Neural crest cell (in vitro differentiated cells): Measurements from ENCODE around the gene AKR7A3. TPM values are rescaled to one million over a fixed set of nuclear protein-coding genes. Genes with fewer than 3 reads are reported as not detected.
A peak's percentile ranks its signal among the peaks of the same experiment; 100 is the strongest.

Experiments
- DNase-seq: peaks from one replicate; pipeline ENCODE4 v3.0.0; 2021; ENCODE audit warnings: low read depth, mixed read lengths, low spot score
- H3K27ac Mint-ChIP-seq: one replicate; pipeline ENCODE4 v1.8.0; 2021; ENCODE audit warnings: mild to moderate bottlenecking, mixed read lengths; ENCODE audit not compliant: unreplicated experiment
- H3K27me3 Mint-ChIP-seq: 2 replicates; pipeline ENCODE4 v1.8.0; 2021; ENCODE audit warnings: low read depth, mild to moderate bottlenecking, mixed read lengths
- H3K36me3 Mint-ChIP-seq: 2 replicates; pipeline ENCODE4 v1.8.0; 2021; ENCODE audit warnings: low read depth, mild to moderate bottlenecking, mixed read lengths
- H3K4me1 Mint-ChIP-seq: 2 replicates; pipeline ENCODE4 v1.8.0; 2021; ENCODE audit warnings: mixed read lengths
- H3K4me3 Mint-ChIP-seq: one replicate; pipeline ENCODE4 v1.8.0; 2021; ENCODE audit warnings: mild to moderate bottlenecking, mixed read lengths
- H3K9me3 Mint-ChIP-seq: 2 replicates; pipeline ENCODE4 v1.8.0; 2021; ENCODE audit warnings: mixed read lengths
- CTCF ChIP-seq: fragments of 200-600 bp; sonication (generic); conservative IDR thresholded peaks from 2 replicates; pipeline ENCODE4 v1.5.0; 2021; ENCODE audit warnings: antibody characterized with exemption, mild to moderate bottlenecking
- total RNA-seq: library from RNA; stranded (reverse); gene quantifications from 2 replicates; pipeline ENCODE4 v1.2.1, GENCODE V29; 2021

AKR7A3 gene
- total RNA-seq, 1 donor from 2014 or later: 2.1 TPM

GRCh38 chr1:19328486-19328885 lies 39.9 kb upstream of the AKR7A3 start:
- Mint-ChIP-seq H3K27me3 (no peaks in the 10 kb centered on the region), H3K36me3 (no peaks in the 10 kb centered on the region), H3K27ac (no peak overlapping the region), H3K4me3 (no peak overlapping the region), H3K4me1 (no peaks in the 10 kb centered on the region), H3K9me3 (no peaks in the 10 kb centered on the region)
- no peak for TF ChIP-seq CTCF
- no peak for DNase-seq

GRCh38 chr1:19327736-19328135 lies 39.2 kb upstream of the AKR7A3 start:
- Mint-ChIP-seq H3K9me3 (no peaks in the 10 kb centered on the region), H3K27ac (no peak overlapping the region)

GRCh38 chr1:19327301-19327700 lies 38.7 kb upstream of the AKR7A3 start:
- no peaks in the 10 kb centered on the region for H3K4me1 Mint-ChIP-seq
- TF ChIP-seq CTCF: no peak
- H3K9me3 Mint-ChIP-seq: no peaks in the 10 kb centered on the region
- H3K27ac Mint-ChIP-seq: no peak overlapping the region
- H3K36me3 Mint-ChIP-seq: peaks cover 1% of the 10 kb centered on the region
- peak overlapping the region; percentile 2 for H3K4me3 Mint-ChIP-seq
- DNase-seq: no peak
- no peaks in the 10 kb centered on the region for H3K27me3 Mint-ChIP-seq

More at GRCh38 chr1:19327736-19328135, 39.2 kb upstream of the AKR7A3 start:
- peak overlapping the region; percentile 2 for H3K4me3 Mint-ChIP-seq
- DNase-seq: no peak
- TF ChIP-seq CTCF: no peak
- H3K36me3 Mint-ChIP-seq: no peaks in the 10 kb centered on the region
- no peaks in the 10 kb centered on the region for H3K27me3 Mint-ChIP-seq
- H3K4me1 Mint-ChIP-seq: no peaks in the 10 kb centered on the region

GRCh38 chr1:19326748-19327065 lies 38.1 kb upstream of the AKR7A3 start:
- no peak for DNase-seq
- no peaks in the 10 kb centered on the region for H3K9me3 Mint-ChIP-seq
- no peak for TF ChIP-seq CTCF
- no peak overlapping the region for H3K27ac Mint-ChIP-seq
- H3K36me3 Mint-ChIP-seq: peaks cover 2% of the 10 kb centered on the region
- H3K4me1 Mint-ChIP-seq: no peaks in the 10 kb centered on the region
- no peaks in the 10 kb centered on the region for H3K27me3 Mint-ChIP-seq
- no peak overlapping the region for H3K4me3 Mint-ChIP-seq

- no peaks in the 10 kb centered on the region for H3K9me3 Mint-ChIP-seq
- no peak overlapping the region for H3K27ac Mint-ChIP-seq
- no peak for TF ChIP-seq CTCF
- H3K36me3 Mint-ChIP-seq: peaks cover 2% of the 10 kb centered on the region
- no peak for DNase-seq
- H3K4me1 Mint-ChIP-seq: no peaks in the 10 kb centered on the region
- no peak overlapping the region for H3K4me3 Mint-ChIP-seq
- H3K27me3 Mint-ChIP-seq: no peaks in the 10 kb centered on the region
Measured at GRCh38 chr1:19325958-19326747, 37.6 kb upstream of the AKR7A3 start.
